ENCODE measurements around the gene ANAPC15. TPM values are rescaled to one million over a fixed set of nuclear protein-coding genes. Genes with fewer than 3 reads are reported as not detected.
A peak's percentile ranks its signal among the peaks of the same experiment; 100 is the strongest.

The ANAPC15 gene
- total RNA-seq, 2 experiments from 2014 or later: 48.8 to 52.5 TPM

GRCh38 chr11:72075756-72076155 lies 36.7 kb downstream of the ANAPC15 start:
- intact Hi-C loops (cut with DNase I, micrococcal nuclease): no loop called here
- ChIA-PET POLR2A (interaction anchor here (1.7 to 2.0 kb wide), 2 partner anchors 33 to 36 kb away, joined by 7 to 12 read pairs; no protein-coding TSS in a partner anchor), CTCF (interaction anchor here (1.2 to 1.6 kb wide), 3 partner anchors 15 to 26 kb away, joined by 3 to 5 read pairs (median 5); no protein-coding TSS in a partner anchor)
- Mint-ChIP-seq H3K27me3 (no peaks in the 10 kb centered on the region), H3K27ac (no peak overlapping the region), H3K9me3 (no peaks in the 10 kb centered on the region), H3K36me3 (ENCODE audit: low read depth) (peaks cover 12% of the 10 kb centered on the region), H3K4me1 (ENCODE audit: low read depth) (peaks cover 43% of the 10 kb centered on the region), H3K4me3 (no peak overlapping the region)
- DNase-seq (no peak), ATAC-seq (ENCODE audit: poor library complexity) (no peak)
- H3K9me3 ChIP-seq (ENCODE audit: control insufficient read depth in 1 of 2, insufficient read depth in 1 of 2, low read length in 2 of 2): no peaks in the 10 kb centered on the region
- TF ChIP-seq CTCF (IDR thresholded peaks at IDR 0.05): no peak
- H3K4me1 ChIP-seq (ENCODE audit: insufficient read depth, low read length): peaks cover 24% of the 10 kb centered on the region
- H3K36me3 ChIP-seq (ENCODE audit: insufficient read depth, low read length): peaks cover 3% of the 10 kb centered on the region
- no peaks in the 10 kb centered on the region for H3K27me3 ChIP-seq (ENCODE audit: control insufficient read depth in 1 of 2, insufficient read depth in 2 of 2, low read length in 2 of 2)
- H3K4me3 ChIP-seq (ENCODE audit: low read length): no peak overlapping the region
- H3K27ac ChIP-seq (ENCODE audit: low read depth in 1 of 2, low read length in 2 of 2): no peak overlapping the region

- Mint-ChIP-seq H3K27me3 (no peaks in the 10 kb centered on the region), H3K4me1 (ENCODE audit: low read depth) (peaks cover 37% of the 10 kb centered on the region), H3K27ac (no peak overlapping the region), H3K9me3 (no peaks in the 10 kb centered on the region), H3K4me3 (no peak overlapping the region), H3K36me3 (ENCODE audit: low read depth) (peaks cover 6% of the 10 kb centered on the region)
- CTCF ChIA-PET: interaction anchor here (1.2 to 1.6 kb wide), 3 partner anchors 15 to 27 kb away, joined by 3 to 5 read pairs (median 5); no protein-coding TSS in a partner anchor
- peaks cover 3% of the 10 kb centered on the region for H3K36me3 ChIP-seq (ENCODE audit: insufficient read depth, low read length)
- H3K4me3 ChIP-seq (ENCODE audit: low read length): no peak overlapping the region
- no peaks in the 10 kb centered on the region for H3K9me3 ChIP-seq (ENCODE audit: control insufficient read depth in 1 of 2, insufficient read depth in 1 of 2, low read length in 2 of 2)
- H3K4me1 ChIP-seq (ENCODE audit: insufficient read depth, low read length): peaks cover 22% of the 10 kb centered on the region
- no peak for TF ChIP-seq CTCF (IDR thresholded peaks at IDR 0.05)
- intact Hi-C loops (cut with DNase I, micrococcal nuclease): no loop called here
- ATAC-seq (ENCODE audit: poor library complexity) (no peak), DNase-seq (peak in 3 of 14 experiments; percentile 17 to 53 (median 46))
- POLR2A ChIA-PET: interaction anchor here (1.7 to 2.0 kb wide), 2 partner anchors 33 to 35 kb away, joined by 7 to 12 read pairs; no protein-coding TSS in a partner anchor
- no peaks in the 10 kb centered on the region for H3K27me3 ChIP-seq (ENCODE audit: control insufficient read depth in 1 of 2, insufficient read depth in 2 of 2, low read length in 2 of 2)
- no peak overlapping the region for H3K27ac ChIP-seq (ENCODE audit: low read depth in 1 of 2, low read length in 2 of 2)
Observed at GRCh38 chr11:72075109-72075508, 37.4 kb downstream of the ANAPC15 start.

GRCh38 chr11:72072348-72072747 lies 40.1 kb downstream of the ANAPC15 start:
- ATAC-seq (ENCODE audit: poor library complexity) (no peak), DNase-seq (peak in 1 of 14 experiments; percentile 25)
- Mint-ChIP-seq H3K9me3 (no peaks in the 10 kb centered on the region), H3K27ac (no peak overlapping the region), H3K27me3 (no peaks in the 10 kb centered on the region), H3K4me1 (ENCODE audit: low read depth) (peaks cover 37% of the 10 kb centered on the region), H3K4me3 (no peak overlapping the region), H3K36me3 (ENCODE audit: low read depth) (peaks cover 23% of the 10 kb centered on the region)
- Histone ChIP-seq H3K4me3 (ENCODE audit: low read length) (no peak overlapping the region), H3K36me3 (ENCODE audit: insufficient read depth, low read length) (peaks cover 11% of the 10 kb centered on the region), H3K4me1 (ENCODE audit: insufficient read depth, low read length) (peaks cover 18% of the 10 kb centered on the region), H3K27ac (ENCODE audit: low read depth in 1 of 2, low read length in 2 of 2) (no peak overlapping the region), H3K9me3 (ENCODE audit: control insufficient read depth in 1 of 2, insufficient read depth in 1 of 2, low read length in 2 of 2) (no peaks in the 10 kb centered on the region), H3K27me3 (ENCODE audit: control insufficient read depth in 1 of 2, insufficient read depth in 2 of 2, low read length in 2 of 2) (no peaks in the 10 kb centered on the region)
- no peak for TF ChIP-seq CTCF (IDR thresholded peaks at IDR 0.05)
- CTCF ChIA-PET: interaction anchor here (1.6 to 3.0 kb wide), 2 partner anchors 33 to 47 kb away, joined by 5 to 14 read pairs; no protein-coding TSS in a partner anchor
- intact Hi-C loops (cut with DNase I, micrococcal nuclease): no loop called here
- POLR2A ChIA-PET: interaction anchor here (1.0 kb wide), 1 partner anchor 20 kb away, joined by 3 read pairs; no protein-coding TSS in a partner anchor

Measured in CD4-positive, alpha-beta T cell (primary cell).